Measurements from ENCODE around the gene CACNG7.
"Not testable (repeated sequence)": the region's sequence is repeated elsewhere in the genome, so short reads cannot be mapped to it uniquely, and the experiment has no call there.

The CACNG7 gene

GRCh38 chr19:53906211-53907192, 2.6 kb upstream of the CACNG7 start:
- peak; percentile 31 for DNase-seq

- DNase-seq = no peak
These were observed 1.9 kb upstream of the CACNG7 start for GRCh38 chr19:53907193-53907581.

GRCh38 chr19:53907690-53908089, 1.4 kb upstream of the CACNG7 start:
- DNase-seq = no peak

GRCh38 chr19:53908106-53908934, 758 bp upstream of the CACNG7 start:
- DNase-seq = peak; percentile 51

GRCh38 chr19:53909471-53910169, 542 bp downstream of the CACNG7 start:
- no peak for DNase-seq

- no peak for DNase-seq
These were observed 1.1 kb downstream of the CACNG7 start for GRCh38 chr19:53910170-53910518.

GRCh38 chr19:53912653-53913052, 3.6 kb downstream of the CACNG7 start:
- DNase-seq = no peak

- DNase-seq = no peak
These were observed 5.9 kb downstream of the CACNG7 start for GRCh38 chr19:53915000-53915399.

GRCh38 chr19:53916004-53916403, 6.9 kb downstream of the CACNG7 start:
- DNase-seq = no peak

GRCh38 chr19:53917356-53917755, 8.3 kb downstream of the CACNG7 start:
- DNase-seq = no peak

GRCh38 chr19:53927739-53928138, 18.7 kb downstream of the CACNG7 start:
- DNase-seq = peak; percentile 51

- DNase-seq = no peak
These were observed 27.0 kb downstream of the CACNG7 start for GRCh38 chr19:53936029-53936428.

GRCh38 chr19:53942001-53942786, 33.1 kb downstream of the CACNG7 start:
- DNase-seq = peak; percentile 29

GRCh38 chr19:53944416-53944815, 35.3 kb downstream of the CACNG7 start:
- DNase-seq = no peak

- no peak for DNase-seq
These were observed 35.9 kb downstream of the CACNG7 start for GRCh38 chr19:53944933-53945332.

- DNase-seq = no peak
These were observed 36.4 kb downstream of the CACNG7 start for GRCh38 chr19:53945441-53945840.

GRCh38 chr19:53945998-53946397, 36.9 kb downstream of the CACNG7 start:
- DNase-seq = no peak

GRCh38 chr19:53947624-53948023, 38.5 kb downstream of the CACNG7 start:
- peak; percentile 25 for DNase-seq

- DNase-seq = not testable (repeated sequence)
These were observed 39.5 kb downstream of the CACNG7 start for GRCh38 chr19:53948611-53949010.

- no peak for DNase-seq
These were observed 42.4 kb downstream of the CACNG7 start for GRCh38 chr19:53951436-53951835.

GRCh38 chr19:53951947-53952346, 42.9 kb downstream of the CACNG7 start:
- DNase-seq = no peak

- DNase-seq = no peak
These were observed 44.3 kb downstream of the CACNG7 start for GRCh38 chr19:53953383-53953782.

Data from EL (cell line).